Measurements from ENCODE around the gene NDST1.

- TF ChIP-seq CTCF (conservative IDR thresholded peaks at IDR 0.05; ENCODE audit: low read length) (no peak), EZH2phosphoT487 (IDR thresholded peaks at IDR 0.05; ENCODE audit: borderline replicate concordance, low read depth, low read length) (no peak)
Measured at GRCh38 chr5:150595466-150596031, 87.6 kb downstream of the NDST1 start.
